Endodermal cell (in vitro differentiated cells): ENCODE measurements around the gene ADAMTS2. TPM values are rescaled to one million over a fixed set of nuclear protein-coding genes. Genes with fewer than 3 reads are reported as not detected.
A peak's percentile ranks its signal among the peaks of the same experiment; 100 is the strongest.

Experiments used
- DNase-seq: peaks from one replicate; pipeline ENCODE4 v3.0.0-alpha.2; 2017
- H3K27ac ChIP-seq: 2 replicates; pipeline ENCODE4 v1.5.1; 2013; ENCODE audit warnings: mild to moderate bottlenecking, low read depth, low read length, moderate library complexity
- H3K27me3 ChIP-seq: 2 replicates; pipeline ENCODE4 v1.6.1; 2013; ENCODE audit warnings: mild to moderate bottlenecking, low read length, moderate library complexity; ENCODE audit not compliant: insufficient read depth, control insufficient read depth, poor library complexity, severe bottlenecking
- H3K36me3 ChIP-seq: 2 replicates; pipeline ENCODE4 v1.7.0; 2013; ENCODE audit warnings: mild to moderate bottlenecking, low read length, moderate library complexity; ENCODE audit not compliant: control insufficient read depth, insufficient read depth
- H3K4me1 ChIP-seq: one replicate; pipeline ENCODE4 v1.7.0; 2013; ENCODE audit warnings: low read length; ENCODE audit not compliant: control insufficient read depth, insufficient read depth
- H3K4me3 ChIP-seq: 2 replicates; pipeline ENCODE4 v1.5.1; 2013; ENCODE audit warnings: mild to moderate bottlenecking, low read length, moderate library complexity
- H3K9ac ChIP-seq: 2 replicates; pipeline ENCODE4 v1.6.1; 2013; ENCODE audit warnings: mild to moderate bottlenecking, low read length, moderate library complexity; ENCODE audit not compliant: poor library complexity, severe bottlenecking; ENCODE audit errors: extremely low read depth
- H3K9me3 ChIP-seq: 2 replicates; pipeline ENCODE4 v1.6.1; 2013; ENCODE audit warnings: mild to moderate bottlenecking, low read length, moderate library complexity; ENCODE audit not compliant: control insufficient read depth
- H3K27ac Mint-ChIP-seq: 2 replicates; pipeline ENCODE4 v1.8.0; 2020; ENCODE audit warnings: mixed read lengths
- H3K27me3 Mint-ChIP-seq: 2 replicates; pipeline ENCODE4 v1.8.0; 2021; ENCODE audit warnings: mild to moderate bottlenecking, mixed read lengths; ENCODE audit not compliant: insufficient read depth
- H3K36me3 Mint-ChIP-seq: 2 replicates; pipeline ENCODE4 v1.8.0; 2020; ENCODE audit warnings: low read depth, mixed read lengths
- H3K4me1 Mint-ChIP-seq: 2 replicates; pipeline ENCODE4 v1.8.0; 2020; ENCODE audit warnings: mixed read lengths
- H3K4me3 Mint-ChIP-seq: 2 replicates; pipeline ENCODE4 v1.8.0; 2020; ENCODE audit warnings: mild to moderate bottlenecking, moderate library complexity, mixed read lengths
- H3K9me3 Mint-ChIP-seq: 2 replicates; pipeline ENCODE4 v1.8.0; 2020; ENCODE audit warnings: mild to moderate bottlenecking, mixed read lengths
- CTCF ChIP-seq: fragments of 200-600 bp; sonication (generic); conservative IDR thresholded peaks from 2 replicates; pipeline ENCODE4 v1.5.0; 2021; ENCODE audit warnings: antibody characterized with exemption, mild to moderate bottlenecking
- WGBS, 2 experiments: methylation state at CpG; one replicate each; pipeline versions ENCODE4 v1.1.5 to v1.1.7; 2013; ENCODE audit warnings: missing lambda C conversion rate in 2 of 2, mixed read lengths in 1 of 2; ENCODE audit not compliant: insufficient coverage in 1 of 2, insufficient read length in 1 of 2; 5-methylcytosine and 5-hydroxymethylcytosine counted together
- total RNA-seq, 2 donors: library from RNA; stranded (reverse); fragmentation: NEBNext Ultra II Directional in 1 of 2; extraction: Animal tissue kit (Norgen Biotek cat#: 25700) in 1 of 2; gene quantifications; 2 replicates in 1 of 2; 3 replicates in 1 of 2; pipeline ENCODE4 v1.2.1, GENCODE V29; 2021

ADAMTS2 gene
- total RNA-seq, 2 donors from 2014 or later, result 1.2 to 2.6 TPM

- Mint-ChIP-seq H3K36me3 (no peaks in the 10 kb centered on the region), H3K4me1 (peaks cover 9% of the 10 kb centered on the region), H3K27me3 (peaks cover 2% of the 10 kb centered on the region), H3K4me3 (no peak overlapping the region), H3K27ac (no peak overlapping the region), H3K9me3 (peaks cover 4% of the 10 kb centered on the region)
- 93% methylated on average over 6 to 8 of the region's 8 CpGs for WGBS, 2 experiments
- H3K27ac ChIP-seq, result no peak overlapping the region
- TF ChIP-seq CTCF, result no peak
- H3K4me3 ChIP-seq, result no peak overlapping the region
- H3K4me1 ChIP-seq, result no peaks in the 10 kb centered on the region
- no peaks in the 10 kb centered on the region for H3K27me3 ChIP-seq
- H3K36me3 ChIP-seq, result no peaks in the 10 kb centered on the region
- no peaks in the 10 kb centered on the region for H3K9me3 ChIP-seq
- no peak for DNase-seq
- no peak overlapping the region for H3K9ac ChIP-seq
These were observed 26.1 kb downstream of the ADAMTS2 start for GRCh38 chr5:179319123-179319522.

- no peak for TF ChIP-seq CTCF
- no peaks in the 10 kb centered on the region for H3K36me3 ChIP-seq
- H3K27me3 ChIP-seq, result no peaks in the 10 kb centered on the region
- no peaks in the 10 kb centered on the region for H3K4me1 ChIP-seq
- no peak for DNase-seq
- H3K27ac Mint-ChIP-seq, result no peak overlapping the region
- H3K9ac ChIP-seq, result no peak overlapping the region
- H3K27me3 Mint-ChIP-seq, result peaks cover 2% of the 10 kb centered on the region
- H3K9me3 ChIP-seq, result no peaks in the 10 kb centered on the region
- H3K4me3 ChIP-seq, result no peak overlapping the region
- peaks cover 9% of the 10 kb centered on the region for H3K4me1 Mint-ChIP-seq
- 76 to 85% methylated on average over 14 to 21 of the region's 21 CpGs for WGBS, 2 experiments
- H3K27ac ChIP-seq, result peak overlapping the region; percentile 57
- H3K4me3 Mint-ChIP-seq, result no peak overlapping the region
- no peaks in the 10 kb centered on the region for H3K36me3 Mint-ChIP-seq
- H3K9me3 Mint-ChIP-seq, result peaks cover 4% of the 10 kb centered on the region
These were observed 26.9 kb downstream of the ADAMTS2 start for GRCh38 chr5:179318221-179318955.

GRCh38 chr5:179317411-179318220 lies 27.6 kb downstream of the ADAMTS2 start:
- Mint-ChIP-seq H3K9me3 (peaks cover 7% of the 10 kb centered on the region), H3K4me3 (no peak overlapping the region), H3K36me3 (no peaks in the 10 kb centered on the region), H3K27ac (no peak overlapping the region), H3K4me1 (peaks cover 9% of the 10 kb centered on the region), H3K27me3 (peaks cover 2% of the 10 kb centered on the region)
- Histone ChIP-seq H3K4me3 (no peak overlapping the region), H3K4me1 (no peaks in the 10 kb centered on the region), H3K9ac (no peak overlapping the region), H3K27me3 (no peaks in the 10 kb centered on the region), H3K27ac (peak overlapping the region; percentile 57), H3K36me3 (no peaks in the 10 kb centered on the region), H3K9me3 (peaks cover 4% of the 10 kb centered on the region)
- DNase-seq, result no peak
- TF ChIP-seq CTCF, result no peak
- 88 to 93% methylated on average over 13 to 19 of the region's 19 CpGs for WGBS, 2 experiments
